OCI-M1 (cell line): ENCODE results near the gene HMGN2.
"Not testable (repeated sequence)": the region's sequence is repeated elsewhere in the genome, so short reads cannot be mapped to it uniquely, and the experiment has no call there.

Experiments
- DNase-seq: peaks from one replicate; lab custom pipeline; 2025; lab: John Stamatoyannopoulos, UW

The HMGN2 gene

DNA sequence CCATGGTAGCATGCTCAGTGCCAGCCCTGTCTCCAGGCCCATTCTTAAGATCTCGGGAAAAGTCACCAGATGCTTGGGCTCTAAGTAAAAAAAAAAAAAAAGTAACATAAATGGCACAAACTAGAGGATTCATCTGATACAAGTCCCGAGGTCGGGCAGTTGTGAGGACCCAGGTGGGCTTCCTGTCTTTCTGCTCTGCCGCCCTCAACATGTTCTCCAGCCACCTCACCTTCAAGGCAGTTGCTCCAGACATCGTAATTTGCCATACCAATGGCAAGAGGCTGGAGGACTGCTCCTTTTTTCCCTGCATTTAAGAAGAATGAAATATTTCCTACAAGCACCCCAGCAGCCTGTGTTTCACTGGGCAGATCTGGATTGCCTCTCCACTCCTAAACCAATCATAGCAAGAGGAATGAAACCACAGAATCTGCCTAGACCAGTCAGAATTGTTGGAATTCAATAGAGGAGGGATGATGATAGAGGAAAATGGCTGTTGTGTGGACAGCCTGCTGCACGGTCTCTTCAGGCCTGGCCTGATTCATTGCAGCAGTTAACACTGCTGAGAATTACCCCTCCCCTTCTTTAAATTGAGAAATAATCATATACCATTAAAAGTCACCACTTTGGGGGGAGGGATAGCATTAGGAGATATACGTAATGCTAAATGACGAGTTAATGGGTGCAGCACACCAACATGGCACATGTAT is 5.4 kb downstream of the HMGN2 start:
- no peak for DNase-seq

DNA sequence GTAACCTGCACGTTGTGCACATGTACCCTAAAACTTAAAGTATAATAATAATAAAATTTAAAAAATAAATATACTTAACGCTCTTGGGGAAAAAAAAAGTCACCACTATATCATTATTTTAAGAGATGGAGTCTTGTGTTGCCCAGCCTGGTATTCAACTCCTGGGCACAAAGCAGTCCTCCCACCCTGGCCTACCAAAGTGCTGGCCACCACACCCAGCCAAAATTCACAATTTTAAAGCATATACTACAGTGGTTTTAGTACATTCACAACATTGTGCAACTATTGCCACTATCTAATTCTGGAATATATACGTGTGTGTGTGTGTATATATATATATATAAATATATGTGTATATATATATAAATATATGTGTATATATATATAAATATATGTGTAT is 5.9 kb downstream of the HMGN2 start:
- DNase-seq, result no peak

DNA sequence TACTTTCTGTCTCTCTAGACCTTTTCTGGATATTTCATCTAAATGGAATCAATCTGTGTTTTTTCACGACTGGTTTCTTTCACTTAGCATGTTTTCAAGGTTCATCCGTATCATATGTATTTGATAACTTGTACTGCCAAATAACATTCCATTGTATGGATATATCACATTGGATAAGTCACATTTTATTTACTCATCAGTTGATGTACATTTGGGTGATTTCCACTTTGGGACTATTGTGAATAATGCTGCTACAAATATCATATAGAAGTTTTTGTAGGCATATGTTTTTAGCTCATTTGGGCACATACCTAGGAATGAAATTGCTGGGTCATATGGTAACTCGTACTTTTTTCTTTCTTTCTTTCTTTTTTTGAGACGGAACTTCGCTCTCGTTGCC is 6.7 kb downstream of the HMGN2 start:
- DNase-seq, result no peak

DNA sequence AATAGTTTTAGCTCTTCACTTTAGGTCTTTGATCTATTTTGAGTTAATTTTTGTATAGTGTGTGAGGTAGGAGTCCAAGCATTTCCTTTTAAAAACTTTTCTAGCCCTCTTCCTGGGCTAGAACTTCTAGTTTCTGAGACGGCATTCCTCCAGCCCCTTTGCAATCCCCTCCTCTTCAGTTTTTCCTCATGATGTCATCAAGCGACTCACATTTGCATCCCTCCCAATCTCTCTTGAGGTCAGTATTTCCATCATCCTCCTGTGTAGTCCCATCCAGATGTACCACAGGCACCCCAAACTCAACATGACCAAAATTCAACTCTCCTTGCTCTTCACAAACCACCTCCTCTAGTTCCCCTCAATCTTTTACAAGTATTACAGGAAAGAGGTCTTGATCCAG is 10.7 kb downstream of the HMGN2 start:
- DNase-seq, result no peak

DNA sequence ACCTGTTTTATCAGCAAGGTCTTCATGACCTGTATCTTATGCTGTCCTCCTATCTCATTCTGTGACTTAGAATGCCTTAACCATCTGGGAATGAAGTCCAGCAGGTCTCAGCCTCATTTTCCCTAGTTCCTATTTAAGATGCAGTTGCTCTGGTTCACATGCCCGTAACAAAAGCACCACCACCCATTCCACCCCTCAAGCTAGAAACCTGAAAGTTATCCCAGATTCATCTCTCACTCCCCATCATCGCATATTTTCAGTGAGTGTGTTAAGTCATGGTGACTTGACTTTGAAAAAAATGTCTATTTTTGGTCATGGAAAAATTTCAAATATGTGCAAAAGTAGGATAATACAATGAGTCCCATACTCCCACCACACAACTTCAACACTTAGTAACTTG is 11.7 kb downstream of the HMGN2 start:
- no peak for DNase-seq

DNA sequence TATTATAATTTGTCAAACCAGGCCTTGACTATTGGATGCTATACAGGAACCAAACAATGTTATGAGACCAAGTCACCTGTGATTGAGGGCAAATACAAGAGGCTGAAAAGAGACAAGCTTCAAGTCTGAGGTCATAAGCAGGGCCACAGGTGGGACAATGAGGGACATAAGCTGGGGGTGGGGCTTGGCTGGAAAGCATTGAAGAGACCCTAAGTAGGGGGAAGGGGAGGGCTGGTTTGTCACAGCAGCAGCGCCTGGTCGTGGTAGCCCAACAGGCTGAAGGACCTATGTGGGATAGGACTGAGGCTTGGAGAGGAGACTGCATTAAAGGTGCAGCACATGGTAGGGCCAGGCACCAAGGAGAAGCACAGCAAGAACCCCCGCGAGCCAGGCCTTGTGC is 17.9 kb downstream of the HMGN2 start:
- DNase-seq, result no peak

DNA sequence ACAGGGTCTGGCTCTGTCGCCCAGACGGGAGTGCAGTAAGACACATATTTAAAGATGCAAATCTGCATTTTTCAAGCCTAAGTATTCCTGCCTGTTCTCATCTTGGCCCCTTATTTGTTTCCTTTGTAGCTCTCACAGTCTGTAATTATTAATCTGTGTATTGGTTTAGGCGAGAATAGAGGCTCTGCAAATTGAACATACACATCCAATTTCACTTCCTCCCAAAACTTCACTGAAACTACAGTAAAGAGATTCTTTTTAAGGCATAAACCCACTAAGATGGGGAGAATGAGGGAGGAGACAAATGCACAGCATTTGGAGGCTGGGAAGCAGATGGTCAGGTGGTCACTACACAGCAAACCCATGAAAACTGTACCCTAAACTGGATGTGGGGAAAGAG is 21.0 kb downstream of the HMGN2 start:
- DNase-seq, result no peak

DNA sequence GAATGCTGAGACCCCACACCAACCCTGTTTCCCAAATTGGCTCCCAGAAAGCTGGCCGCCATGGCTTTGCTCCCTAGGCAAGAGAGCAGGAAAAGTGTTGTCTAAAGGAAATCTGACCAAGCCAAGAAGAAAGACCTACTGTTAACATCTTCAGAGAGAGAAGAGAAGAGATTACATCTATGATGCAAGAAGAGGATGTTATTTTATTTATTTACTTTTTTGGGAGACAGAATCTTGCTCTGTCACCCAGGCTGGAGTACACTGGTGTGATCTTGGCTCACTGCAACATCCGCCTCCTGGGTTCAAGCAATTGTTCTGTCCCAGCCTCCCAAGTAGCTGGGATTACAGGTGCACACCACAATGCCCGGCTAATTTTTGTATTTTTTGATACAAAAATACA is 21.7 kb downstream of the HMGN2 start:
- DNase-seq, result no peak

DNA sequence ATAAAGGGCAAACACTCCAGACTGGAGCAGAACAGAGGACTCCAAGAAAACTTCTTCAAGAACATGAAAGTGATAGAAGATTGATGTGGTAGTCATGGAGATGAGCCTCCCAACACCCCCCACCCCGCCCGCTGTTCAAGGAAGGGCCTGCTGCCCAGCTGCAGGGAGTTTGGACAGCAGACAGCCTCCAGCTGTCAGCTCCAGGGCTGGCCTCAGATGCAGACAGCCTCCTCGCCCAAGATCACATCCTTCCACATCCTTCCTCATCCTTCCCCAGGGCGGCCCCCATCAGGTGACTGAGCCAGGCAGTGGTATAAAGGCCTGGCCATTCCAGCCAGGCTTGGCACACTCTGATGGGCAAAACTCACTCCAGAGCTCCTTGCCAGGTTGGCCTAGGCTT is 24.6 kb downstream of the HMGN2 start:
- no peak for DNase-seq

DNA sequence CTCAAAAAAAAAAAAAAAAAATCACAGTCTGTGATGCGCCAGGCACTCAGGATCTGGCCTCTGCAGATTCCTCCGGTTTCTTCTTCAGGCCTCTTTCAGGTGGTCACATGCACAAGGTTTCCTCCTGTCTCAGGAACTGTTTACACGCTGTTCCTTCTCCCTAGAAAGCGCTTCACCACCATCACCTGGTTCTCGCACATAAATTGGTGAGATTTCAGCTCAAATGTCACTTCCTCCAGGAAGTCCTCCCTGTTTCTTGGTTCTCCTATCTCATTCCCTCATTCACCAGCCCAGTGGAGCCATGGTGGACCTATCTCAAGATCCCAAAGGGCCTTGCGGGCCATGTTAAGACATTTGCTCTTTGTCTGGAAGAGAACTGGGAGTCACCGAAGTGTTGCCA is 26.7 kb downstream of the HMGN2 start:
- no peak for DNase-seq

DNA sequence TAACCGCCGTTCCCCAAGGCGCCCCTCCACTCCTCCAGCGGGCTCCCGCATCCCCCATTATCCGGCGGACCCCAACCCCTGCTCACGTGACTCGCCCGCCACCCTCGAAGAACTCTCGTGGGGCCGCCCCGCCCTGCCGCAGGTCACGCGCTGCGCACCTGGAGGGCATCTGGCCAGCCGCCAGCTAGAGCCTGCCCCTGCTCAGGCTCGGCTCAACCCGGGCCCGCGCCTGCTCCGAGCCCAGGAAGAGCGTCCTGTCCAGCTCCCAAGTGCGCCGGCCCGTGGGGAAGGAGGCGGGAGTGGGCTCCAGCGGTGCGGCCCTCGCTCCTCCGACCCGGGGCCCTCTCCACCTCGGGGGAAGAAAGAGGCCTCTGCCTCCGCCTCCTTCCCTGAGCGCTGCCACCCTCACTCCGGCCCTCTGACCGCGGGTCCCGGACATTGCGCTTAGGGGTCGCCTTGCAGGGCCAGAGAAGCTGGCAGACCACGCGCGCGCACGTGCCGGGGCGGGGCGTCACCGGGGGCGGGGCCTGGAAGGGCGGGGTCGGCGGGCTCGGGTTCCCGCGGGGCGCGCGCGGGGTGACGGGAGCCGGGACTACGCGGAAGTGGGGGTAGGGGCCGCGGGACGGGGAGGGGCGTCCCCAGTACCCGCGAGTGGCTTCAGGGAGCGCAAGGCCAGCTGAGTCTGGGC is 28.4 kb downstream of the HMGN2 start:
- DNase-seq, result peak; percentile 95

DNA sequence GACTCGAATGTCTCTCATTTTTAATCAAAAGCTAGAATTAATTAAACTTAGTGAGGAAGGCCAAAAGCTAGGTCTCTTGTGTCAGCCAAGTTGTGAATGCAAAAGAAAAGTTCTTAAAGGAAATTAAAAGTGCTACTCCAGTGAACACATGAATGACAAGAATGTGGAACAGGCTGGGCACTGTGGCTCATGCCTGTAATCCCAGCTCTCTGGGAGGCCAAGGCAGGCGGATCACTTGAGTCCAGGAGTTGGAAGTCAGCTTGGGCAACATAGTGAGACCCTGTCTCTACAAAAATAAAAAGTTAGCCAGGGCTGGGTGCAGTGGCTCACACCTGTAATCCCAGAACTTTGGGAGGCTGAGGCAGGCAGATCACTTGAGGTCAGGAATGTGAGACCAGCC is 38.5 kb downstream of the HMGN2 start:
- not testable (repeated sequence) for DNase-seq

DNA sequence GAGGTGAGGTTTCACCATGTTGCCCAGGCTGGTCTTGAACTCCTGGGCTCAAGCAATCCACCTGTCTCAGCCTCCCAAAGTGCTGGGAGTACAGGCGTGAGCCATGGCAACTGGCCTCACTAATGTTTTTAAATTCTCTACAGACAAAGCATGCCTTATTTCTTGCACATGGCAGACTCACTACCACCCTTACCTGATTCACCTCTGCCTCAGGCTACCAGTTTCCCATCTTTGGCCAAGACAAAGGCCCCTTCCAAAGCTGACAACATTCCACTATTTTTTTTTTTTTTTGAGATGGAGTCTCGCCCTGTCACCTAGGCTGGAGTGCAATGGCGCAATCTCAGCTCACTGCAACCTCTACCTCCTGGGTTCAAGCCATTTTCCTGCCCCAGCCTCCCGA is 43.6 kb downstream of the HMGN2 start:
- not testable (repeated sequence) for DNase-seq

DNA sequence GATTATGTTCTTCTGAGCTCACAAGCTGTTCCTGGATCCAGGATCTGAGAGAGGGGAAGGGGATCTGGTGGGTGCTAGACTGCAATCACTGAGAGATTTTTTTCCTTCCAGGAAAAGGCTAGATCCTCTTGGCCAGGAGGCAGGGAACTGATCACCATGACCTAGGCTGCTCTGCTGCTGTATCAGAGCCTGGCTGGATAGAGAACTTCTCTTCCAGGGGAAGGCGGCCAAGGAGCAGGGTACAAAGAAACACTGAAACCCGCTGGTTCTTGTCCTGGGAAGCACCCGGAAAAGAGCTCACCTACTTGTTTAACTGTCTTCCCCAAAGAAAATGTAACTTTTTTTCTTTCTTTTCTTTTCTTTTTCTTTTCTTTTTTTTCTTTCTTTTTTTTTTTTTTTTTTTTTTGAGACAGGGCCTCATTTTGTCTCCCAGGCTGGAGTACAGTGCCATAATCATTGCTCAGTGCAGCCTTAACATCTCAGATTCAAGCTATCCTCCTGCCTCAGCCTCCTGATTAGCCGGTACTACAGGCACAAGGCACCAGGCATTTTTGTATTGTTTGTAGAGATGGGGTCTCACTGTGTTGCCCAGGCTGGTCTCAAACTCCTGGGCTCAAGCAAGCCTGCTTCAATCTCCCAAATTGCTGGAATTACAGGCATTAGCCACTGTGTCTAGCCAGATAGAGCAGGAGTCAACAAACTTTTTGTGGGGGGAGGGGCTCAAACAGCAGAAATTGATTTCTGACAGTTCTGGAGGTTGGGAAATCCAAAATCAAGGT is 44.9 kb downstream of the HMGN2 start:
- DNase-seq, result no peak

DNA sequence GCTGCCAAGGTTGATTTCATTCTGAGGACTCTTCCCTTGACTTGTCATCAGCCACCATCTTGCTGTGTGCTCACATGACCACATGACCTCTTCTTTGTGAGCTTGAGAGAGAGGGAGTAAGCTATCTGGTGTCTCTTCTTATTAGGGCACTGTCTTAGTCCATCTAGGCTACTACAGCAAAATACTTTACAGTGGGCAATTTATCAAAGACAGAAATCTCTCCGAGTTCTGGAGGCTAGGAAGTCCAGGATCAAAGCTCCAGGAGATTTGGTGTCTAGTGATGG is 45.5 kb downstream of the HMGN2 start:
- DNase-seq, result no peak

DNA sequence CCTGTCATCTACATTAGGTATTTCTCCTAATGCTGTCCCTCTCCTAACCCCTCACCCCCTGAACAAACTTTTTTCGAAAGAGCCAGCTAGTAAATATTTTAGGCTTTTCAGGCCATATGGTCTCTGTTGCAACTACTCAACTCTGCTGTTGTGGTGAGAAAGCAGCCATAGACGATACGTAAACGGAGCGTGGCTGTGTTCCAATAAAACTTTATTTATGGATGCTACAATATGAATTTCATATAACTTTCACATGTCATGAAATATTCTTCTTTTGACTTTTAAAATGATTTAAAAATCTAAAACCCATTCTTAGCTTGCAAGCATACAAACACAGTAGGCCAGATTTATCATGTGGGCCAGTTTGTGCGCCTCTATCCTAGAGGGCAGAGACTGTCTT is 46.1 kb downstream of the HMGN2 start:
- DNase-seq, result no peak

DNA sequence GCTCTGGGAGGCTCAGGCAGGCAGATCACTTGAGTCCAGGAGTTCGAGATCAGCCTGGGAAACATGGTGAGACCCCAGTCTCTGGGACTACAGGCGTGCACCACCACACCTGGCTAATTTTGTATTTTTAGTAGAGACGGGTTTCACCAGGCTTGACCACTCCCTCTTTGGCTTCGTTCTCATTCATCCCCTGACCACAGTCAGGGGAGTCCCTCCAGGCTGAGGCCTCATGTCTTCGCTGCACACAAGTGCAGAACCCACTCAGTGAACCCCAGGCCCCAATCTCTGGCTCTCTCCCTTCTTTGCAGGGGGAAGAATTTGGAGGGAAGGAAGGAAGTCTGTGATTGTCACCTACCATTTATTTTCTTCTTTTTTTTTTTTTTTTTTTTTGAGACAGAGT is 48.1 kb downstream of the HMGN2 start:
- DNase-seq, result no peak

DNA sequence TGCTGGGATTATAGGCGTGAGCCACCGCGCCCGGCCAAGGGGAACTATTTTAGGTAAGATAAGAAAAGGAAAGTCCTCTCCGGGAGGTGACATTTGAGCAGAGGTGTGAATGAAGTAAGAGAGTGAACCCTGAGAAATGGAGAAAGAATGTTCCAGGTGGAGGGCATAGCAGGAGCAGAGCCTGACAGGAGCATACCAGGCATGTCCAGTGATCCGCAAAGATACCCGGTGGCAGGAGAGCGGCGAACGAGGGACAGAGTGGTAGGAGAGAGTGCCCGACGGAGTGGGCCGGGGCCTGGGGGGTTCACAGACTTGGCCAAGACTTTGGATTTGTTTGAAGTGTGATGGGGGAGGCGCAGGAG is 49.4 kb downstream of the HMGN2 start:
- no peak for DNase-seq

DNA sequence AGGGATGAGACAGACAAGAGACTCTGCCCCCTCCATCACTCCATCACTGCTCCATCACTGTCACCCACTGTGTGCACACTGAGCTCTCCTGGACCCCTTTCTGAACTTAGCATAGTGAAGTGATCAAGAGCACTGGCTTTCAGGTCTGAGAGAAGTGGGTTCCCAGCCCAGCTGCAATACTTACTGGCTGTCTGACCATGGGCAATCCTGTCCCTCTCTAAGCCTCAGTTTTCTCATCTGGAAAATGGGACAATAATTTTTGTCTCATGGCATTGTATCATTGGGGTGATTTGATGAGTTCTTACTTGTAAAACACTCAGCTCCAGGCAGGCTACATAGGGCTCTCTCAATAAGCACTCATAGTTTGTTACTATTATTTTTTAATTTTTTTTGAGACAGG is 49.8 kb downstream of the HMGN2 start:
- no peak for DNase-seq

DNA sequence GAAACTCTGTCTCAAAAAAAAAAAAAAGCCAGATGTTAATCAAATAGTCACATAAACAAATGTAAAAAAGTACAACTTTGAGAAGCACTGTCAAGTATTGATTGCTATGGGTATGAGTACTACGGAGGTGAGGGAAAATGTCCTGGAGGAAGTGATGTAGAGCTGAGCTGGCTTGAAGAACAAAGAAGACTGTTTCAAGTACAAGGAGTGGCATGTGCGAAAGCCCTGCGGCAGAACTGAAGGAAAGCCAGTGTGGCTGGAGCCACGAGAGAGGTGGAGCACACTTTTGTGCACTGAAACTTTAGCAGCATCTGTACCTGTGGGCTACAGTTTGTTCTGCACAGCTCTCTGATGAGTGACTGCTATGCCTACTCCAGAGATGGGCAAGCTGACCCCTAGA is 51.9 kb downstream of the HMGN2 start:
- no peak for DNase-seq
